Stimulated activated CD8-positive, alpha-beta memory T cell treated with anti-CD3 and anti-CD28 coated beads, Interleukin-15, amount 100 ng/mL, for 48 hours (primary cell): Measurements from ENCODE around the gene FGGY.

Experiments
- DNase-seq, 2 donors: peaks; one replicate each; pipeline ENCODE4 v3.0.0-alpha.2; 2020; ENCODE audit warnings: low read depth in 2 of 2

The FGGY gene

GRCh38 chr1:59765011-59765730 is 468.3 kb downstream of the FGGY start:
- DNase-seq: no peak

- DNase-seq: no peak
These were observed 469.4 kb downstream of the FGGY start for GRCh38 chr1:59766227-59766855.

- no peak for DNase-seq
These were observed 470.2 kb downstream of the FGGY start for GRCh38 chr1:59767119-59767518.

- no peak for DNase-seq
These were observed 472.2 kb downstream of the FGGY start for GRCh38 chr1:59768792-59769735.

- DNase-seq: no peak
These were observed 472.8 kb downstream of the FGGY start for GRCh38 chr1:59769736-59770095.

GRCh38 chr1:59771361-59771760 is 474.5 kb downstream of the FGGY start:
- DNase-seq: no peak

- DNase-seq: no peak
These were observed 478.6 kb downstream of the FGGY start for GRCh38 chr1:59775480-59775879.

GRCh38 chr1:59776960-59777852 is 480.3 kb downstream of the FGGY start:
- no peak for DNase-seq

- DNase-seq: no peak
These were observed 483.1 kb downstream of the FGGY start for GRCh38 chr1:59779949-59780348.

- no peak for DNase-seq
These were observed 491.9 kb downstream of the FGGY start for GRCh38 chr1:59788825-59789224.

GRCh38 chr1:59798600-59798999 is 501.7 kb downstream of the FGGY start:
- no peak for DNase-seq

- no peak for DNase-seq
These were observed 506.7 kb downstream of the FGGY start for GRCh38 chr1:59803458-59804038.

- DNase-seq: no peak
These were observed 507.4 kb downstream of the FGGY start for GRCh38 chr1:59804301-59804700.

- DNase-seq: no peak
These were observed 508.7 kb downstream of the FGGY start for GRCh38 chr1:59805554-59805953.
